K562 (cell line): Measurements from ENCODE around the gene GLIPR2. TPM values are rescaled to one million over a fixed set of nuclear protein-coding genes. Genes with fewer than 3 reads are reported as not detected.

Source experiments
- ARID2 ChIP-seq: fragments of 450-650 bp; IDR thresholded peaks from 2 replicates; pipeline ENCODE4 v1.6.1; 2017; ENCODE audit warnings: antibody characterized with exemption, mild to moderate bottlenecking
- CBX1 ChIP-seq: sonication (generic); IDR thresholded peaks from 2 replicates; pipeline ENCODE4 v1.6.1; 2016; ENCODE audit warnings: antibody characterized with exemption, low read depth, mild to moderate bottlenecking
- ETV1 ChIP-seq: fragments of 450-650 bp; conservative IDR thresholded peaks from 2 replicates; pipeline ENCODE4 v1.6.1; 2016; ENCODE audit warnings: missing genetic modification characterization, control low read depth, low read depth, missing compliant biosample characterization
- ETV6 ChIP-seq, 3 experiments: fragments of 150-350 bp in 1 of 3; sonication (generic) in 1 of 3; formaldehyde crosslinking in 1 of 3; IDR thresholded peaks; 2 replicates each; pipeline versions ENCODE4 v1.6.1 to v1.8.0; 2014 to 2022; ENCODE audit warnings: borderline replicate concordance in 2 of 3, low read depth in 2 of 3, antibody characterized with exemption in 1 of 3, low read length in 1 of 3, mild to moderate bottlenecking in 1 of 3, missing genetic modification reagents in 1 of 3
- EZH2 ChIP-seq: IDR thresholded peaks from 2 replicates; pipeline ENCODE4 v1.6.1; 2012; ENCODE audit warnings: low read depth, mild to moderate bottlenecking, inconsistent platforms, low read length, borderline replicate concordance
- FOXJ3 ChIP-seq: sonication (generic); formaldehyde crosslinking; IDR thresholded peaks from 2 replicates; pipeline ENCODE4 v1.4.0; 2020; ENCODE audit warnings: mild to moderate bottlenecking, missing genetic modification reagents
- FOXK1 ChIP-seq: sonication (generic); formaldehyde crosslinking; IDR thresholded peaks from 2 replicates; pipeline ENCODE4 v1.8.0; 2022; ENCODE audit warnings: missing genetic modification reagents, mild to moderate bottlenecking, borderline replicate concordance
- HMBOX1 ChIP-seq: sonication (generic); IDR thresholded peaks from 2 replicates; pipeline ENCODE4 v1.6.1; 2016
- HNRNPL ChIP-seq: fragments of 200-400 bp; formaldehyde crosslinking; IDR thresholded peaks from 2 replicates; pipeline ENCODE4 v1.6.1; 2017; ENCODE audit warnings: low read depth, mild to moderate bottlenecking, low read length
- MECOM ChIP-seq: fragments of 250-450 bp; sonication (Bioruptor Pico); IDR thresholded peaks from 2 replicates; pipeline ENCODE4 v1.8.0; 2022; ENCODE audit warnings: inconsistent platforms
- MYBL2 ChIP-seq, 2 experiments: fragments of 450-650 bp in 1 of 2; sonication (generic) in 1 of 2; formaldehyde crosslinking in 1 of 2; IDR thresholded peaks; 2 replicates each; pipeline versions ENCODE4 v1.6.1 to v1.8.1; 2017 to 2022; ENCODE audit warnings: borderline replicate concordance in 1 of 2, inconsistent platforms in 1 of 2, low read depth in 1 of 2, mild to moderate bottlenecking in 1 of 2, missing genetic modification reagents in 1 of 2, moderate library complexity in 1 of 2
- NONO ChIP-seq, 2 experiments: fragments of 200-400 bp in 1 of 2; fragments of 450-650 bp in 1 of 2; formaldehyde crosslinking in 1 of 2; IDR thresholded peaks; 2 replicates each; pipeline ENCODE4 v1.6.1; 2017; ENCODE audit warnings: low read depth in 2 of 2, mild to moderate bottlenecking in 2 of 2, moderate library complexity in 2 of 2, low read length in 1 of 2
- PHB2 ChIP-seq: fragments of 450-650 bp; IDR thresholded peaks from 2 replicates; pipeline ENCODE4 v1.6.1; 2017; ENCODE audit warnings: low read depth
- POU5F1 ChIP-seq: fragments of 150-350 bp; IDR thresholded peaks from 2 replicates; pipeline ENCODE4 v1.6.1; 2014; ENCODE audit warnings: borderline replicate concordance, low read length, low read depth, mild to moderate bottlenecking; ENCODE audit not compliant: partially characterized antibody
- RFX7 ChIP-seq: fragments of 250-450 bp; sonication (Bioruptor Pico); IDR thresholded peaks from 2 replicates; pipeline ENCODE4 v1.5.1; 2021; ENCODE audit warnings: mild to moderate bottlenecking
- SIN3A ChIP-seq, 2 experiments: fragments of 150-350 bp in 1 of 2; IDR thresholded peaks; 2 replicates each; pipeline ENCODE4 v1.6.1; 2011 to 2016; ENCODE audit warnings: borderline replicate concordance in 2 of 2, low read depth in 2 of 2, low read length in 2 of 2, mild to moderate bottlenecking in 2 of 2, moderate library complexity in 2 of 2; ENCODE audit not compliant: control insufficient read depth in 1 of 2
- TEAD4 ChIP-seq, 2 experiments: sonication (generic) in 1 of 2; formaldehyde crosslinking in 1 of 2; IDR thresholded peaks; 2 replicates each; pipeline versions ENCODE4 v1.6.1 to v1.8.0; 2012 to 2022; ENCODE audit warnings: borderline replicate concordance in 1 of 2, inconsistent platforms in 1 of 2, low read length in 1 of 2, mild to moderate bottlenecking in 1 of 2, missing genetic modification reagents in 1 of 2
- YY1 ChIP-seq, 3 experiments: IDR thresholded peaks; 2 replicates each; pipeline ENCODE4 v1.6.1; 2011; ENCODE audit warnings: low read length in 2 of 3, mild to moderate bottlenecking in 2 of 3, moderate library complexity in 2 of 3, borderline replicate concordance in 1 of 3, control low read depth in 1 of 3, low read depth in 1 of 3; ENCODE audit not compliant: insufficient read depth in 3 of 3, insufficient replicate concordance in 2 of 3, control insufficient read depth in 1 of 3, insufficient read length in 1 of 3; ENCODE audit errors: extremely low read depth in 1 of 3
- ZBTB1 ChIP-seq: sonication (generic); formaldehyde crosslinking; IDR thresholded peaks from 2 replicates; pipeline ENCODE4 v1.8.1; 2023; ENCODE audit warnings: missing genetic modification reagents, low read depth, mild to moderate bottlenecking, borderline replicate concordance
- ZNF217 ChIP-seq: sonication (generic); formaldehyde crosslinking; IDR thresholded peaks from 2 replicates; pipeline ENCODE4 v1.8.0; 2022; ENCODE audit warnings: mild to moderate bottlenecking, missing genetic modification reagents
- ZNF644 ChIP-seq: fragments of 200-800 bp; sonication (Bioruptor generic); IDR thresholded peaks from 2 replicates; pipeline ENCODE4 v1.6.1; 2016; ENCODE audit warnings: low read depth, missing genetic modification characterization, missing compliant biosample characterization
- ZNF740 ChIP-seq, 3 experiments: fragments of 200-800 bp in 1 of 3; sonication (Bioruptor generic) in 1 of 3; sonication (generic) in 1 of 3; formaldehyde crosslinking in 1 of 3; IDR thresholded peaks; 2 replicates each; pipeline versions ENCODE4 v1.6.1 to v1.8.0; 2016 to 2022; ENCODE audit warnings: mild to moderate bottlenecking in 2 of 3, missing compliant biosample characterization in 2 of 3, missing genetic modification characterization in 2 of 3, missing genetic modification reagents in 1 of 3
- polyA plus RNA-seq, 8 experiments: library from polyadenylated mRNA; depleted of rRNA in 4 of 8; stranded (reverse) in 5 of 8; unstranded in 3 of 8; fragments of >200 nt; fragmentation: Nextera tagmentation in 2 of 8; fragmentation: Illumina TruSeq in 1 of 8; extraction: Ambion mirVana in 2 of 8; extraction: Trizol in 1 of 8; gene quantifications; 2 replicates each; pipeline versions ENCODE4 v1.2.1 to v1.2.3, GENCODE V29; 2011 to 2014; ENCODE audit warnings: inconsistent platforms in 1 of 8, missing spikeins in 1 of 8
- total RNA-seq, 7 experiments: library from RNA; depleted of rRNA in 6 of 7; stranded (reverse); fragments of >200 nt in 6 of 7; fragmentation: Illumina TruSeq in 2 of 7; extraction: Trizol in 2 of 7; gene quantifications; 2 replicates each; pipeline versions ENCODE4 v1.2.1 to v1.2.3, GENCODE V29; 2011 to 2021; ENCODE audit warnings: low replicate concordance in 1 of 7

Gene GLIPR2
- total and polyA plus RNA-seq, 9 of the 15 experiments (the other 6 are each of a cell fraction or from before 2014, with no cell fraction given), result 1.4 to 8.8 (median 2.9) TPM

GRCh38 chr9:36136272-36136893, at the start of gene GLIPR2 (continued):
- TF ChIP-seq SIN3A (IDR thresholded peaks at IDR 0.05; ENCODE audit: borderline replicate concordance in 2 of 2, control insufficient read depth in 1 of 2, low read depth in 2 of 2, low read length in 2 of 2) (0 out of 4 replicates have a peak, but pooled peaks of 1 of the 2 experiments have one; percentile 23), POU5F1 (no peak), ETV6 (IDR thresholded peaks at IDR 0.05; ENCODE audit: borderline replicate concordance in 1 of 2, low read depth in 2 of 2, low read length in 1 of 2) (no peak), ETV6 (CRISPR knock-in tag; IDR thresholded peaks at IDR 0.05; ENCODE audit: borderline replicate concordance) (no peak), TEAD4 (IDR thresholded peaks at IDR 0.05; ENCODE audit: low read length) (no peak), TEAD4 (CRISPR knock-in tag; IDR thresholded peaks at IDR 0.05; ENCODE audit: borderline replicate concordance) (no peak), ZNF217 (CRISPR knock-in tag) (no peak), CBX1 (no peak), FOXK1 (no peak), MYBL2 (IDR thresholded peaks at IDR 0.05; ENCODE audit: low read depth) (no peak), MYBL2 (CRISPR knock-in tag; IDR thresholded peaks at IDR 0.05; ENCODE audit: borderline replicate concordance) (no peak), RFX7 (no peak), FOXJ3 (CRISPR knock-in tag) (no peak), ARID2 (no peak), YY1 (IDR thresholded peaks at IDR 0.05; ENCODE audit: borderline replicate concordance in 1 of 3, control insufficient read depth in 1 of 3, extremely low read depth in 1 of 3, insufficient read depth in 3 of 3, insufficient read length in 1 of 3, insufficient replicate concordance in 2 of 3, low read depth in 1 of 3, low read length in 2 of 3) (peak in 1 of 3 experiments; percentile 42), ZBTB1 (CRISPR knock-in tag) (no peak), ZNF644 (tag) (no peak), ZNF740 (CRISPR knock-in tag; IDR thresholded peaks at IDR 0.05) (0 out of 2 replicates have a peak, but pooled peaks have one; percentile 29), ZNF740 (tag; IDR thresholded peaks at IDR 0.05) (no peak), HNRNPL (0 out of 2 replicates have a peak, but pooled peaks have one; percentile 23), MECOM (CRISPR knock-in tag) (no peak), PHB2 (no peak), HMBOX1 (no peak), NONO (IDR thresholded peaks at IDR 0.05; ENCODE audit: low read depth in 2 of 2, low read length in 1 of 2) (0 out of 4 replicates have a peak, but pooled peaks of 1 of the 2 experiments have one; percentile 28), ETV1 (no peak), EZH2 (no peak)
